ENCODE measurements around the gene CMKLR1.

GRCh38 chr12:108310489-108310888, 28.6 kb downstream of the CMKLR1 start:
- TF ChIP-seq CTCF (IDR thresholded peaks at IDR 0.05; ENCODE audit: borderline replicate concordance, extremely low read depth, low read length, poor library complexity, severe bottlenecking) = no peak
- no peak for TF ChIP-seq EZH2 (IDR thresholded peaks at IDR 0.05; ENCODE audit: borderline replicate concordance, low read depth, low read length, severe bottlenecking)

Measured in DND-41 (cell line).